GM12872 (cell line): ENCODE data around the gene MRPL49.

Source experiments
- CTCF ChIP-seq: IDR thresholded peaks from 3 replicates; pipeline ENCODE4 v1.5.1; 2011; ENCODE audit warnings: low read depth, mild to moderate bottlenecking, low read length, moderate library complexity; ENCODE audit not compliant: insufficient read depth

The MRPL49 gene

GRCh38 chr11:65124480-65125196 lies 2.5 kb downstream of the MRPL49 start:
- TF ChIP-seq CTCF: no peak

- no peak for TF ChIP-seq CTCF
These were observed 3.3 kb downstream of the MRPL49 start for GRCh38 chr11:65125197-65126056.

GRCh38 chr11:65126624-65127274 lies 4.6 kb downstream of the MRPL49 start:
- no peak for TF ChIP-seq CTCF

- TF ChIP-seq CTCF: no peak
These were observed 5.5 kb downstream of the MRPL49 start for GRCh38 chr11:65127473-65128181.

- no peak for TF ChIP-seq CTCF
These were observed 6.3 kb downstream of the MRPL49 start for GRCh38 chr11:65128182-65129145.

GRCh38 chr11:65129649-65130441 lies 7.7 kb downstream of the MRPL49 start:
- 0 out of 3 replicates have a peak, but pooled peaks have one; percentile 13 for TF ChIP-seq CTCF
